Duodenal mucosa (tissue), 2 donors: ENCODE results near the gene FNBP1.

Experiments
- H3K27ac ChIP-seq: one replicate; pipeline ENCODE4 v1.7.0; 2013; ENCODE audit warnings: low read depth, low read length
- H3K27me3 ChIP-seq, 2 donors: one replicate each; pipeline ENCODE4 v1.7.0; 2013; ENCODE audit warnings: low read length in 2 of 2, control low read depth in 1 of 2; ENCODE audit not compliant: insufficient read depth in 2 of 2, control insufficient read depth in 1 of 2
- H3K36me3 ChIP-seq, 2 donors: one replicate each; pipeline ENCODE4 v1.7.0; 2013; ENCODE audit warnings: low read length in 2 of 2, control low read depth in 1 of 2; ENCODE audit not compliant: insufficient read depth in 2 of 2, control insufficient read depth in 1 of 2
- H3K4me1 ChIP-seq, 2 donors: one replicate each; pipeline ENCODE4 v1.7.0; 2013; ENCODE audit warnings: low read length in 2 of 2, control low read depth in 1 of 2; ENCODE audit not compliant: insufficient read depth in 2 of 2, control insufficient read depth in 1 of 2
- H3K4me3 ChIP-seq, 2 donors: one replicate each; pipeline ENCODE4 v1.7.0; 2013; ENCODE audit warnings: low read length in 2 of 2, low read depth in 1 of 2
- H3K9ac ChIP-seq, 2 donors: one replicate each; pipeline ENCODE4 v1.7.0; 2013; ENCODE audit warnings: low read length in 2 of 2, low read depth in 1 of 2
- H3K9me3 ChIP-seq, 2 donors: one replicate each; pipeline ENCODE4 v1.7.0; 2013; ENCODE audit warnings: low read length in 2 of 2, control low read depth in 1 of 2; ENCODE audit not compliant: control insufficient read depth in 1 of 2

The FNBP1 gene

DNA sequence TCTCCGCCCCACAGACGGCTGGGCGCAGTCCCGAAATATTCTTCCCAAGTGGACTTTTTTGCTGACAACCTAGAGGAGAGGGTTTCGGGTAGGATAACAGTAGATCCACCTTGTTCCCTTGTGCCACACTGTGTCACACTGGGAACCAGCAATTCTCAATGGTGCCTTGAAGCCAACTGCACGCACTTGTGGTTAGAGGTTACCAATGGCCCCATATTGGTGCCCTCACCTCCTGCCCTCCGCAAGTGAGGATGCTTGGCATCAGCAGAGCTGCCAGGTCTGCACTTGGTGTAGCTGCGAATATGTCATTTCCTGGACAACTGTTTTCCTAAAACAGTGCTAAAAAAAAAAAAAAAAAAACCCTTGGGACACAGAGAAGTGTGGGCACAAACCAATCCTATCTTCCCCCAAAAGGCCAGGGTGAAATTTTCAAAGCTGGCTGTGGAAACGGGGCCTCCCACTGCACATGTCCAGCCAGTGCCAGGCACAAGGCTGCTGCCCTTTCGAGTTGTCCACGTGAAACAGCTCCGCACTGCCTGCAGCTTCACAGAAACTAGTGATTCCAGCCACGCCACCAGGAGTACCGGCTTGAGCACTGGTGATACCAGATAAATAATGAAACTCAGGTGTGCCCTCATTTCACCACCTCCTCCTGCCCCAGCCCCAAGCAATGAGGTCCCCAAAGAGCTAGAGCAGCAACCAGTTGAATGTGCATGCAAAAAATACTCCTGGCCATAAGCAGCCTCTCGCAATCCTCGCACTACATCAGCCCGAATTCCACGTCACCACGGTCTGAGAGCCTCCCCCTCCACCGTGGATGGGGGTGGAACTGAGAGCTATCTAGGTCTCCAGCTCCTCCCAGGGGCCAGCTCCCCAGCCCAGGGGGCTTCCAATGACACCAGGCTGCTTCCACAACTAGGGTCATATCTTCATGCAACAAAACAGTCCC lies 156.5 kb downstream of the FNBP1 start:
- Histone ChIP-seq H3K9ac (peak overlapping the region; percentile 20 to 71), H3K4me1 (peaks cover 36 to 42% of the 10 kb centered on the region in 2 donors)

DNA sequence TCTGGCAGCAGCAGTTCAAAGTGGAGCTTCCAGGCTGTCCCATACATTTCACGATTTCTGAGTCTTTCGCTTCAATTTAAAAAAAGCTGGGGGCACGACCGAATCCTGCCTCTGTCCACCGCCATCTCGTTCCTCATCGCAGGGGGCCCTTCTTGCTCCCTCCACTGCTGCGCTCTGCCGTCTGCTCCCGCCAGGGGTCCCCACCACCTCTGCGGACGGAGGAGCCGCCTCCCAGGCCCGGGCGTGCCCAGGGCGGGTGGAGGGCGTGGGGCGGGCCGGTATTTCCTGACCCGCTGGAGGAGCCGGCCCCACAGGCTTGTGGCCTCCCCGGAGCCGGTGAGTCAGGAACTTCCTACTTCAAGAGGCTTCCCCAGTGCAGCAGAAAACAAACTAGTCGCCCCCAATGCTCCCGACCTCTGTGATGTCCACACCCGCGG lies 157.3 kb downstream of the FNBP1 start:
- H3K9me3 ChIP-seq: no peaks in the 10 kb centered on the region
- peak overlapping the region; percentile 78 for H3K27ac ChIP-seq
- H3K9ac ChIP-seq: peak overlapping the region; percentile 45 to 71
- H3K36me3 ChIP-seq: peaks cover 0 to 18% of the 10 kb centered on the region in 2 donors
- peak overlapping the region; percentile 59 to 88 for H3K4me3 ChIP-seq
- peaks cover 34 to 42% of the 10 kb centered on the region in 2 donors for H3K4me1 ChIP-seq
- H3K27me3 ChIP-seq: peaks cover 4 to 8% of the 10 kb centered on the region in 2 donors

More for the DNA sequence above, 156.5 kb downstream of the FNBP1 start:
- Histone ChIP-seq H3K27me3 (peaks cover 4 to 8% of the 10 kb centered on the region in 2 donors), H3K4me3 (peak overlapping the region; percentile 30 to 88), H3K27ac (peak overlapping the region; percentile 78), H3K36me3 (peaks cover 0 to 10% of the 10 kb centered on the region in 2 donors), H3K9me3 (no peaks in the 10 kb centered on the region)

DNA sequence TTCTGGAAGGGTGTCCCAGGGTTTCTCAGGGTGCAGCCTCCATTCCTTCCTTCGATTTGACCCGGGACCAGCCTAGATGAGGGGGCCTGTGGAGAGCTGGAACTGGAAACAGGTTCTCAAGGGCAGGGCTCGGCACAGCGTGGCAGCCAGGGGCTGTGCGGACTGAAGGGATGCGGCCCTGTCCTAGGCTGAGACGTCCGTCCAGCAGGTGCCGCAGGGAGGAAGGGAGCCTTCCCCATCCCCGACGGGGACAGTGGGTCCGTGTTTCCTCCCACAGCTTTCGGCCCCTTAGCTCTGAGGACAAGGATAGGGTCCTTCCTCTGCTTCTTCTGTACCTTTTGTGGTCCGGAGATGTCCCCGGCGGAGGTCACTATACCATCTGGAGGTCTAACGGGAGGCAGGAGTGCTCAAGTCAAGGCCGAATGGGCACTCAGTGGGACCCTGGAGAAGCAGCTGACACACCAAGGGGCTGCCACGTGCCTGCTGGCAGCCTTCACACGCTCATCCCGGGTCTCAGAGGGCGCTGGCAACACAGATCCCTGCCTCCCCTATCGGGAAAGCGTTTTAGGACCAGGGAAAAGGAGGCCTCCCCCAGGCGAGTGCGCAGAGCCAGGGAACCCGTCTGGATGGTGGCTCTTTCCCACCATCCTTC lies 157.8 kb downstream of the FNBP1 start:
- H3K36me3 ChIP-seq: peaks cover 0 to 21% of the 10 kb centered on the region in 2 donors
- peak overlapping the region; percentile 78 for H3K27ac ChIP-seq
- H3K4me3 ChIP-seq: peak overlapping the region; percentile 59 to 88
- H3K27me3 ChIP-seq: peaks cover 4 to 8% of the 10 kb centered on the region in 2 donors
- H3K9ac ChIP-seq: peak overlapping the region; percentile 45 to 71
- H3K9me3 ChIP-seq: no peaks in the 10 kb centered on the region
- H3K4me1 ChIP-seq: peaks cover 34 to 41% of the 10 kb centered on the region in 2 donors

DNA sequence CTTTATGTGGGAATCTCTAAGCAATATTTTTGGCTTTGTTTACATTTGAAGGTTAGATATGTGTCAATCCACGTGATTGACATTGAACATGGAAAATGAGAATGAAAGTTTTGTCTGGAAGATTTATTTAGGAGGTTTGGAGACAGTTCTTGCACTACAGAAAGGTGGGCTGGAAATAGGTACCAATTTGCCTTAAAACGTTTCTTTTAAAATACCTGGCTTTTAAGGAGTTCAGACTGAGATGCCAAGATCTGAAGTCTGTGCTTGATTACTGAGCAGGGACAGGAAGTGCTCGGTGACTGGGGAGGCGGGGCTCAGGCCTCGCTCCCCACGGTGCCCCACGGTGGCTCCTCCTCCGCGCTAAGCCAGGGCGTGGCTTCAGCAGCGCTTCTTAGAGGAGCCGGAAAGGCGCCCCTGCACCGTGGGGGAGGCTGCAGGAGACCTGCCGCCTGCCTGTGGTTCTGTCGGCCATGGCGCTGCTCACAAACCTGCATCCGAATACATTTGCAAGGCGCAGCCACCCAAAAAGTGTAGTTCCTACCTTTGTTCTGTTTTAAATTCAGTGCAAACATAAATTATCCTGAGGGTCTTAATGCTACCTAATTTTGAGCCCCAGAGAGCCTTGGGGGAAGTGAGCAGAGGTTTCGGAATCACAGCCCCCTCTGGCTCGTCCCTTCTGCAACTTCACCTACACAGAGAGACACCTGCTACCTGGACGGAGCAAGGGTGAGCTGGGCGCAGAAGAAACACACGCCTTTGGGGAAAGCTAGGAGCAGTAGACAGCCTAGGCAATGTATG lies 158.6 kb downstream of the FNBP1 start:
- Histone ChIP-seq H3K4me1 (peaks cover 34 to 36% of the 10 kb centered on the region in 2 donors), H3K4me3 (peak overlapping the region; percentile 59 to 88), H3K9me3 (no peaks in the 10 kb centered on the region), H3K27ac (peak overlapping the region; percentile 78), H3K9ac (peak overlapping the region; percentile 45 to 71), H3K36me3 (peaks cover 0 to 21% of the 10 kb centered on the region in 2 donors), H3K27me3 (peaks cover 4 to 8% of the 10 kb centered on the region in 2 donors)

DNA sequence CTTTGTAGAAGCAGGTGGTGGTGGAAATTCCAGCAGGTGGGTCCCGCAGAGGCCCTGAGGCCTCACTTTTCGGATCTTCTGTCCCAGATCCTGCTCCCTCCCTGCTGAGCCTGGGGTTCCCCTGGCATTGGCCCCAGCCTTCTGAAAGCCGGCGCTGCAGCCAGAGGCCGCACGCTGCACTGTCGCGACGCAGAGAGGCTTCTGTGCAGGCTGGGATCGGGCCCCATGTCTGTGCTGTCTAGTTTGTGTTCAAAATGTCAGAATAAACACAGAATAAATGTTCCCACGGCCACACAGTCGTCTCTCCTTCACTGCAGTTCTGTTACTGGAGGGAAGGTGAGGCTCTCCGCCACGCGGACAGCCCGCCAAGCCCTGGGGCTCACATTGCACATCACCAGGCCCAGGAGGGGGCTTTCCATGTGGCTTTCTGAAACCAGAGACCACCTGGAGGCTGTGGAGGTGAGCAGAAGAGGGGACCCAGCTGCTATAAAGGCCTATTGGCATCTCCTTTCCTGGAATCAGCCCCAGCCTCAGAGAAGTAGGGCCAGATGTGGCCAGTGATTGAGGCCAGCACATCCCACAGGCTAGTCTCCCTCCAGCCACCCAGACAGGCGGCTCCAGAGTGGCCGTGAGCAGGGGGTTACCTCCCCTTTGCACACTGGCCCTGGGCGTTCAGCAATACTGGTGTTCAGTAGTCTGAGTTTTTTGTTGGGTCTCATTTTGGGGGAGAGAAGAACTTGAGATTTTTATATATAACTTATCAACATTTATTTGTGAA lies 161.3 kb downstream of the FNBP1 start:
- no peak overlapping the region for H3K27ac ChIP-seq
- peaks cover 2 to 28% of the 10 kb centered on the region in 2 donors for H3K36me3 ChIP-seq
- H3K9me3 ChIP-seq: no peaks in the 10 kb centered on the region
- H3K9ac ChIP-seq: no peak overlapping the region
- peaks cover 1 to 2% of the 10 kb centered on the region in 2 donors for H3K27me3 ChIP-seq
- H3K4me3 ChIP-seq: no peak overlapping the region
- H3K4me1 ChIP-seq: peaks cover 25 to 28% of the 10 kb centered on the region in 2 donors

DNA sequence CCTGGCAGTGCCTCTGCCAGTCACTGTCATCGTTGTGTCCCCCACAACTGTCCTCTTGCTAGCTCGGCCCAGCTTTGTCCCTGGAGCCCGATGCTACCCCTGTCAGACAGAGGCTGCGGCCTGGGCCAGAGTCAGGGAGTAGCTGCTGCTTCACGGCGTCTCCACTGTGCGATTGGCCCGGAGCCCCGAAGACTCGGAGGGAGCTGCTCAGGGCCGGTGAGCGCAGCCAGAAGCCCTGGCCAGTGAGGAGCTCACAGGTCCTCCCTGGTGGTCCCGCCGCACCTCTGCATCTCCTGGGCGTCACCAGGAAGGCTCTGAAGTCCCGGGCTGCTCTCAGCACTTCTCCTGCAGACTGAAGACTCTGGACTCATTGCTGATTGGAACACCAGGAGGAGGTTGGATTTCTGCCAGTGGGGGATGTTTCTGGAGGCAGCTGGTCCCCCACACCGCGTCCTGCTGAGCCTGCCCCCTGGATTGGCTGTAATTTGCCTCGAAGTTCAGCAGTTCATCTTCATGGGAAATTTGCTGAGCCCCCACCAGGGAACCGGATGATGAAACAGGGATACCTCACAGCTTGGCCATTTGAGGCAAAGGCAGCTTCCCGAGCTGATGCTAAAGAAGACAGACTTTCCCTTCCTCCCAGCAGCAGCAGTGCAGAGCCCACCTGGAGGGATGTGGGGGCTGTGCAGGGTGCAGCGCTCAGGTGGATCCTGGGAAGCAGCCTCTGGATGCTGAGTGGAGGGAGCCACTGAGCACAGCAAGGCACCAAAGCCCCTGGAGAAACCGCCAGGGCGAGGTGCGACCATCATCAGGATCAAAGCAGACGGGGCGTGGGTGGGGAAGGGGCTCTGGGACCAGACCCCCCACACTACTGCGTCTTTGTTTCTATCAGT lies 162.1 kb downstream of the FNBP1 start:
- Histone ChIP-seq H3K27ac (no peak overlapping the region), H3K4me1 (peaks cover 18 to 22% of the 10 kb centered on the region in 2 donors), H3K9ac (no peak overlapping the region), H3K9me3 (no peaks in the 10 kb centered on the region), H3K36me3 (peaks cover 3 to 31% of the 10 kb centered on the region in 2 donors), H3K27me3 (no peaks in the 10 kb centered on the region), H3K4me3 (no peak overlapping the region)

DNA sequence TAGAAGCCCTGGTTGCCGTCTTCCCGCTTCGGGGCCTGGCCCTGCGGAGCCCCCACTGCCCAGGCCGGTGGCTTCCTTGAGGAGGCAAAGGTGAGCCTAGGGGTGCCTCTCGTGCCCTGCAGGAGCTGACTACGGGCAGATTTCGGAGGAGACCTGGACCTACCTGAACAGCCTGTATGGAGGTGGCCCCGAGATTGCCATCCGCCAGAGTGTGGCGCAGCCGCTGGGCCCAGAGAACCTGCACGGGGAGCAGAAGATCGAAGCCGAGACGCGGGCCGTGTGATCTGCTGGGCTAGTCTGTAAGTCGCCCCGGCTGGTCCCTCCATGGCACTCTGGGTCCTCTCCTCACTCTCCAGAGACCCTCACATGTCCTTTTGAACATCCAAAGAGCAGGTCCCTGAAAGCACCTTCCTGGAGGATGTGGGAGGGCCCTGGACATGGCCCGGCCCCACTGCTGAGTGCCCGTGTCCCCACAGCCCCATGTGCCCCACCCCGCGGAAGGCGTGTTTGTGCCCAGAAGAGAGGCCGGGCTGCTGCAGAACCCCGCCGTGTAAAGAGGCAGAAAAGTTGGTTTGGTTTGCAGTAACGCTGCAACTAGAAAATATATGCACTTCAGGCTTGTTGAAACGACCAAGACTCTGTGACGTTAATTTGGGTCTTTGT lies 162.9 kb downstream of the FNBP1 start:
- Histone ChIP-seq H3K4me3 (no peak overlapping the region), H3K27me3 (no peaks in the 10 kb centered on the region), H3K4me1 (peaks cover 13 to 15% of the 10 kb centered on the region in 2 donors), H3K9me3 (no peaks in the 10 kb centered on the region), H3K36me3 (peaks cover 10 to 39% of the 10 kb centered on the region in 2 donors), H3K27ac (no peak overlapping the region), H3K9ac (no peak overlapping the region)

DNA sequence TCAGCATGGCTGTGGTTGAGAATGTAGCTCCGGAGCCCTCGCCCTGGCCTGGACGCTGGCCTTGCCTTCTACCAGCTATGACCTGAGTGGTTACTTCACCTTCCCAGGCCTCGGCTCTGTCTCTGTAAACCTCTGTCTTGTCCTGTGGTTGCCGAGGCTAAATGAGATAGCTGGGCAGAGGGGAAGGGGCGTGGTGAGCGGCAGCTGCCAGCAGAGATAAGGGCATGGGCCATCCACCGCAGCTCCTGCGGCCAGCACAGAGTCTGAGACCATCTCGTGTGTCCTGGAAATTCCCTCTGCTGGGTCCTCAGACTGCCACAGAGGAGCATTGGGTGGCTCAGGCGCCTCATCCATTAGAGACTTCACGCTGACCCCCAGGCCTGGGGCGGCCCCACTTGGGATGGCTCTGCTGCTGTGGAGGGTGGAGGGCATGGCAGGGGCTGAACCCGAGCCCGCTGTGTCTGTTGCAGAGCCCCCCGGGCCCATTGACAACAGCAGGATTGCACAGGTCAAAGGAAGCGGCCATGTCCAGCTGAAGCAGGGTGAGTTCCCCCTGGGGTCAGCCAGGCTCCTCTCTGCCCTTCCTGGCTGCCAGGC lies 163.8 kb downstream of the FNBP1 start:
- Histone ChIP-seq H3K4me1 (peaks cover 4 to 7% of the 10 kb centered on the region in 2 donors), H3K9ac (no peak overlapping the region), H3K4me3 (no peak overlapping the region), H3K27ac (no peak overlapping the region), H3K36me3 (peaks cover 13 to 48% of the 10 kb centered on the region in 2 donors), H3K9me3 (no peaks in the 10 kb centered on the region), H3K27me3 (no peaks in the 10 kb centered on the region)
